Erythroblast (primary cell): ENCODE results near the gene CNRIP1.

Experiments used
- GATA1 ChIP-seq: IDR thresholded peaks from 2 replicates; pipeline ENCODE4 v1.6.1; 2011; ENCODE audit warnings: low read depth, mild to moderate bottlenecking, control low read depth, low read length, moderate library complexity
- POLR2A ChIP-seq: IDR thresholded peaks from 2 replicates; pipeline ENCODE4 v1.6.1; 2011; ENCODE audit warnings: mild to moderate bottlenecking, low read length

DNA sequence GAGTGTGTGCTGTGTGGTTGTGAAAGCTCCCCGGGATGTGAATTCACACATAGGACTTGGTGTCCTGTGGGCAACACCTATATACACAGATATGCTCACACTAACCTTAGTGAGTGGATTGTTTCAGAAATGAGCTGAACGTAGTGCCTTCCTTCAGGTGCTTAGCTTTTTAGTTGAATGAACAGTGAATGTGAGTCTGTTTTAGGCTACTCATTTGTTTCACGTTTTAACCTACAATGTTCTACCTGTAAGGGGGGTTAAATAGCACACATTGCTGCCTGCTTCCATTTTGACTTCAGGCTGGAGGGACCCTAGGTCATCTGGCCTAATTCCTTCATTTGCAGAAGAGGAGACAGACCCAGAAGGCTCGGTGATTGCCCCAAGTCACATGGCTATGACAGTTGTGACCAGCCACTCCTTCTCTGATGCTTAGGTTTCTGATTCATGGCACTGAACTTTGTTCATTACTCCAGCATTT, 46.4 kb upstream of the CNRIP1 start:
- no peak for TF ChIP-seq POLR2A
- TF ChIP-seq GATA1: no peak
